HG03460 (cell line): ENCODE data around the gene UNC5A.

Experiments
- ATAC-seq: cut with Tn5 transposase; IDR thresholded peaks from one replicate; pipeline ENCODE4 v1.9.1; 2021; ENCODE audit not compliant: unreplicated experiment

The UNC5A gene

GRCh38 chr5:176799488-176799887, 10.9 kb upstream of the UNC5A start:
- ATAC-seq: no peak

GRCh38 chr5:176800024-176800423, 10.3 kb upstream of the UNC5A start:
- no peak for ATAC-seq

- no peak for ATAC-seq
Measured at GRCh38 chr5:176802116-176802784, 8.1 kb upstream of the UNC5A start.

GRCh38 chr5:176803068-176803942, 7.1 kb upstream of the UNC5A start:
- ATAC-seq: no peak

GRCh38 chr5:176803943-176804498, 6.3 kb upstream of the UNC5A start:
- ATAC-seq: no peak

- no peak for ATAC-seq
Measured at GRCh38 chr5:176806137-176806536, 4.2 kb upstream of the UNC5A start.

- no peak for ATAC-seq
Measured at GRCh38 chr5:176809544-176810080, 747 bp upstream of the UNC5A start.

- no peak for ATAC-seq
Measured at GRCh38 chr5:176810687-176811501, 535 bp downstream of the UNC5A start.

GRCh38 chr5:176812269-176813259, 2.2 kb downstream of the UNC5A start:
- no peak for ATAC-seq

- ATAC-seq: no peak
Measured at GRCh38 chr5:176813587-176814312, 3.4 kb downstream of the UNC5A start.

- ATAC-seq: no peak
Measured at GRCh38 chr5:176814313-176814685, 3.9 kb downstream of the UNC5A start.

- no peak for ATAC-seq
Measured at GRCh38 chr5:176814836-176815438, 4.6 kb downstream of the UNC5A start.

- ATAC-seq: no peak
Measured at GRCh38 chr5:176816043-176816745, 5.8 kb downstream of the UNC5A start.

GRCh38 chr5:176816791-176817347, 6.5 kb downstream of the UNC5A start:
- no peak for ATAC-seq

GRCh38 chr5:176817369-176817840, 7.0 kb downstream of the UNC5A start:
- no peak for ATAC-seq

GRCh38 chr5:176817841-176818377, 7.5 kb downstream of the UNC5A start:
- ATAC-seq: peak; percentile 21

GRCh38 chr5:176818391-176819098, 8.2 kb downstream of the UNC5A start:
- peak; percentile 71 for ATAC-seq
